ENCODE data around the gene ZNF148.

Gene ZNF148

GRCh38 chr3:125379483-125379882 lies 4.4 kb upstream of the ZNF148 start:
- Histone ChIP-seq H3K27ac (no peak overlapping the region), H3K4me3 (no peak overlapping the region)

- H3K27ac ChIP-seq = no peak overlapping the region
- no peak overlapping the region for H3K4me3 ChIP-seq
Observed at GRCh38 chr3:125378762-125379161, 3.6 kb upstream of the ZNF148 start.

DNA sequence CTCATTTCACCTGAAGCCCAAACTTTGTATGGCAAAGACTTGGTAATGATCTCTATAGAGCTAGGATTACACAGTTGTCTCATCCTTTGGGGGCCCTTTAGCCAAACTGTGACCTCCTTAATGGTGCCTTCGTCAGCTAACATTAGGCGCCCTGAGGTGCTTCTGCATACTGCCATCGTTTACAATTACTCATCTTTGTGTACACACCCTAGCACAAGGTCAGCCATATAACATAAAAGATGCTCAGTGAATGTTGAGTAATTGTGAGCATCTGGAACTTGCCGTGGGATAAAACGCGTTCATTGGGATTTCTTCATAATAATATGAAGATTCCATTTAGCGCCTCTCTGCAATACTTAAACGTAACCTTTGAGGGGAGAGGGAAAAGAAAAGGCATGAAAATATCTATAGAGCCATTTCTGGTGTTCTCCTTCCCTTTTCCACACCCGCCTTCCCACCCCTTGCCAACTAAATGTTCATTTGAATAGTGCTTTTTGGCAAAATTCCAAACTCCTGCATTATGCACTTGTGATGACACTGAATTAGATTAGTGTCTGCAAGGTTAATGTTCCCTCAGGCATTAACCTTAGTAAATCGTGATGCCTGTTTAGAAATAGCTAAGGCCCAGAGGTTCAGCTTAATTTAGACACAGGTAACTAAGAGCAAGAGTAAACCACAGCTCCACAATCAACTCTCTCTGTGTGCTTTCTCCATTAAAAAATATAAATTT lies 990 bp upstream of the ZNF148 start:
- Histone ChIP-seq H3K27ac (peak overlapping the region in 19 of 21 experiments; percentile 78 to 98 (median 97)), H3K4me3 (peak overlapping the region; percentile 71 to 98 (median 93))

GRCh38 chr3:125374501-125374995 lies 577 bp downstream of the ZNF148 start:
- peak overlapping the region; percentile 71 to 98 (median 93) for H3K4me3 ChIP-seq
- H3K27ac ChIP-seq = peak overlapping the region; percentile 78 to 98 (median 96)

- H3K4me3 ChIP-seq = no peak overlapping the region
- no peak overlapping the region for H3K27ac ChIP-seq
Observed at GRCh38 chr3:125367403-125368230, 7.5 kb downstream of the ZNF148 start.

GRCh38 chr3:125366132-125366531 lies 9.0 kb downstream of the ZNF148 start:
- H3K27ac ChIP-seq = no peak overlapping the region
- no peak overlapping the region for H3K4me3 ChIP-seq

DNA sequence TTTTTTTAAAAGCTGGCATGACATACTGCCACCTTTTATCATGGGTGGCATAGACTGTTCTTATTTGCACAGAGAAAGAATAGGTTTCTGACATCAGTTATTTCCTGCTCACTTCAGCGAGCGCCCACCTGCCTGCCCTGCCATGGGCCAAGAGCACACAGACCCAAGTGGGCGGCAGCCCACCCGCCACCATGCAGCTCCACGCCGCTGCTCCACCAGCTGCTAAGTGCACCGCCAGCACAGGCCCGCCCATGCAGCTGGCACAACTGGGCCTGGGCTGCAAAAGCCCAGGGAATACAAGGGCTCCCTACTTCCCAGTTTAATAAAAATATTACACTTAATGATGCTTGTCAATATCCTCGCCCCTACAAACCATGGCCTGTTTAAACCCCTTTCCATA lies 15.4 kb downstream of the ZNF148 start:
- Histone ChIP-seq H3K27ac (no peak overlapping the region), H3K4me3 (no peak overlapping the region)

DNA sequence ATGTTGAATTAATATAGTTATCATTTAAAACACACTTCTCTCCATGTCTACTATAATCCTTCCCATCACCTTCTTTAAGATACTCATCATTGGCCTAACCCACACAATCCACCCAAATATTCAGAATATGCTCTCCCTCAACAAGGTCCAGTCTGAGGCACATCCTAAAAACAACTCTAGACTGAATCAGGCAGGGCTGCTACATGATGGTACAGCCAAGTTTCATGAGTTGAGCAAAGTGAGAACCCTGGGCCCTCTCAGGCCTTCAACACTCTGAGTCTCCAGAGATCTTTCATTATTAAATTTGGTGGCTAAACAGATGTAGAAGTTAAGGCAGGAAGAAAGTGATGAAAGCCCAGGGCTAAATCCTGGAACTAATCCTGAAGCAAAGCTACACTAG lies 16.2 kb downstream of the ZNF148 start:
- Histone ChIP-seq H3K27ac (no peak overlapping the region), H3K4me3 (no peak overlapping the region)

- H3K27ac ChIP-seq = peak overlapping the region in 2 of 21 experiments; percentile 72 to 85
- peak overlapping the region in 3 of 7 experiments; percentile 28 to 48 (median 45) for H3K4me3 ChIP-seq
Observed at GRCh38 chr3:125357837-125358236, 17.3 kb downstream of the ZNF148 start.

- H3K27ac ChIP-seq = peak overlapping the region in 12 of 21 experiments; percentile 18 to 85 (median 39)
- peak overlapping the region; percentile 28 to 50 (median 45) for H3K4me3 ChIP-seq
Observed at GRCh38 chr3:125357032-125357658, 18.0 kb downstream of the ZNF148 start.

GRCh38 chr3:125356140-125357026 lies 18.7 kb downstream of the ZNF148 start:
- peak overlapping the region in 6 of 21 experiments; percentile 24 to 85 (median 69) for H3K27ac ChIP-seq
- peak overlapping the region; percentile 28 to 50 (median 45) for H3K4me3 ChIP-seq

GRCh38 chr3:125353659-125354058 lies 21.5 kb downstream of the ZNF148 start:
- no peak overlapping the region for H3K27ac ChIP-seq
- no peak overlapping the region for H3K4me3 ChIP-seq

DNA sequence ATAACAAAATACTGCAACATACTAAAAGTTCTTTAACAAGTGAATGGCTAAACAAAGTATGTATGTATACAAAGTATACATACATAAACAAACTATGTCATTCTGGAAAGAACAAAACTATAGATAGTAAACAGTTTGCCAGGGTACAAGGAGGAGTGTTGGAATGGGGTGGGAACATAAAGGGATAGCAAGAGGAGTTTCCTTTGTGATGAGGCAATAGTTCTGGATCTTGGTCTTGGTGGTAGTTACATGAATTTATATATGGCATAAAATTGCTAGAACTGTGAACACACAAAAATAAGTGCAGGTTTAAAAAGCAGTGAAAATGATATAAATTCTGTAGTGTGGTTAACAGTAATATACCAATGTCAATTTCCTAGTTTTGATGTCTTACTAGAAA lies 22.0 kb downstream of the ZNF148 start:
- no peak overlapping the region for H3K4me3 ChIP-seq
- H3K27ac ChIP-seq = no peak overlapping the region

GRCh38 chr3:125351814-125352456 lies 23.2 kb downstream of the ZNF148 start:
- Histone ChIP-seq H3K4me3 (no peak overlapping the region), H3K27ac (no peak overlapping the region)

DNA sequence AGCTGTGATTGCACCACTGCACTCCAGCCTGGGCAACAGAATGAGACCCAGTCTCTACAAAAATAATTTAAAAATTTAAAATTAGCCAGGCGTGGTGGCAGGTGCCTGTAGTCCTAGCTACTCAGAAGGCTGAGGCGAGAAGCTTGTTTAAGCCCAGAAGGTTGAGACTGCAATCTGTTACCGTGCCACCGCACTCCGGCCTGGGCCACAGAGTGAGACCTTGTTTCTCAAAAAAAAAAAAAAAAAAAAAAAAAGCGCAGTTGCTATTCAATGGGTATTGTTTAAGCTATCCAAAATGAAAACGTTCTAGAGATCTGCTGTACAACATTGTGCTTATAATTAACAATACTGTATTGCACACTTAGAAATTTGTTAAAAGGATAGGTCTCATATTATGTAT lies 24.0 kb downstream of the ZNF148 start:
- Histone ChIP-seq H3K4me3 (no peak overlapping the region), H3K27ac (no peak overlapping the region)

- Histone ChIP-seq H3K4me3 (no peak overlapping the region), H3K27ac (no peak overlapping the region)
Observed at GRCh38 chr3:125350597-125350996, 24.5 kb downstream of the ZNF148 start.

GRCh38 chr3:125349556-125350165 lies 25.5 kb downstream of the ZNF148 start:
- H3K27ac ChIP-seq = no peak overlapping the region
- no peak overlapping the region for H3K4me3 ChIP-seq

GRCh38 chr3:125349055-125349454 lies 26.1 kb downstream of the ZNF148 start:
- H3K4me3 ChIP-seq = no peak overlapping the region
- no peak overlapping the region for H3K27ac ChIP-seq

Measured in skin epidermis (tissue), 12 donors.